ENCODE data around the gene IGF2BP3. TPM values are rescaled to one million over a fixed set of nuclear protein-coding genes. Genes with fewer than 3 reads are reported as not detected.

The IGF2BP3 gene
- total RNA-seq, 3 donors from 2014 or later (not counting 1 experiment from before 2014, with no cell fraction given) = 1.4 to 2.9 TPM; not detected in 1

GRCh38 chr7:23276376-23276775 is 193.9 kb downstream of the IGF2BP3 start:
- H3K36me3 Mint-ChIP-seq = no peaks in the 10 kb centered on the region
- peaks cover 9 to 10% of the 10 kb centered on the region in 2 donors for H3K4me1 Mint-ChIP-seq
- H3K27ac Mint-ChIP-seq = no peak overlapping the region
- intact Hi-C loops (cut with micrococcal nuclease) = loop anchor here (10.0 kb wide), 1 partner anchor 248 kb away; no protein-coding TSS in a partner anchor
- no peaks in the 10 kb centered on the region for H3K9me3 ChIP-seq (ENCODE audit: control insufficient read depth, insufficient read depth, low read length)
- no peaks in the 10 kb centered on the region for H3K36me3 ChIP-seq (ENCODE audit: control insufficient read depth, insufficient read depth, low read length)
- peaks cover 5 to 6% of the 10 kb centered on the region in 2 donors for H3K27me3 Mint-ChIP-seq (ENCODE audit: low read depth in 2 of 2)
- ATAC-seq (no peak), DNase-seq (no peak)
- H3K27me3 ChIP-seq (ENCODE audit: control insufficient read depth, insufficient read depth, low read length) = no peaks in the 10 kb centered on the region
- no peak for TF ChIP-seq CTCF (IDR thresholded peaks at IDR 0.05)
- H3K27ac ChIP-seq (ENCODE audit: low read length) = no peak overlapping the region
- H3K9me3 Mint-ChIP-seq = no peaks in the 10 kb centered on the region
- WGBS (ENCODE audit: insufficient coverage) = 66% methylated on average over 5 of the region's 5 CpGs
- no peak overlapping the region for H3K4me3 Mint-ChIP-seq
- H3K4me3 ChIP-seq (ENCODE audit: low read length) = no peak overlapping the region
- peaks cover 7% of the 10 kb centered on the region for H3K4me1 ChIP-seq (ENCODE audit: control insufficient read depth, insufficient read depth, low read length)

GRCh38 chr7:23275912-23276311 is 194.4 kb downstream of the IGF2BP3 start:
- H3K36me3 ChIP-seq (ENCODE audit: control insufficient read depth, insufficient read depth, low read length) = no peaks in the 10 kb centered on the region
- Mint-ChIP-seq H3K27ac (no peak overlapping the region), H3K4me3 (no peak overlapping the region), H3K4me1 (peaks cover 9 to 10% of the 10 kb centered on the region in 2 donors), H3K36me3 (no peaks in the 10 kb centered on the region), H3K27me3 (ENCODE audit: low read depth in 2 of 2) (peaks cover 5 to 6% of the 10 kb centered on the region in 2 donors), H3K9me3 (no peaks in the 10 kb centered on the region)
- 96% methylated on average over 5 of the region's 5 CpGs for WGBS (ENCODE audit: insufficient coverage)
- H3K27me3 ChIP-seq (ENCODE audit: control insufficient read depth, insufficient read depth, low read length) = no peaks in the 10 kb centered on the region
- H3K4me3 ChIP-seq (ENCODE audit: low read length) = no peak overlapping the region
- DNase-seq (no peak), ATAC-seq (no peak)
- no peaks in the 10 kb centered on the region for H3K9me3 ChIP-seq (ENCODE audit: control insufficient read depth, insufficient read depth, low read length)
- intact Hi-C loops (cut with micrococcal nuclease) = loop anchor here (10.0 kb wide), 1 partner anchor 249 kb away; no protein-coding TSS in a partner anchor
- TF ChIP-seq CTCF (IDR thresholded peaks at IDR 0.05) = no peak
- H3K4me1 ChIP-seq (ENCODE audit: control insufficient read depth, insufficient read depth, low read length) = peaks cover 7% of the 10 kb centered on the region
- no peak overlapping the region for H3K27ac ChIP-seq (ENCODE audit: low read length)

GRCh38 chr7:23273141-23273599 is 197.1 kb downstream of the IGF2BP3 start:
- H3K4me3 Mint-ChIP-seq = peak overlapping the region; percentile 55
- intact Hi-C loops (cut with micrococcal nuclease) = loop anchor here (1.0 to 10.0 kb wide), 3 partner anchors 189 to 439 kb away; no protein-coding TSS in a partner anchor
- H3K27me3 ChIP-seq (ENCODE audit: control insufficient read depth, insufficient read depth, low read length) = no peaks in the 10 kb centered on the region
- H3K27ac Mint-ChIP-seq = peak overlapping the region in 1 of 2 donors; percentile 7
- TF ChIP-seq CTCF (IDR thresholded peaks at IDR 0.05) = peak; percentile 87
- H3K36me3 Mint-ChIP-seq = no peaks in the 10 kb centered on the region
- H3K4me3 ChIP-seq (ENCODE audit: low read length) = no peak overlapping the region
- H3K4me1 Mint-ChIP-seq = peaks cover 9 to 10% of the 10 kb centered on the region in 2 donors
- H3K9me3 Mint-ChIP-seq = no peaks in the 10 kb centered on the region
- no peaks in the 10 kb centered on the region for H3K9me3 ChIP-seq (ENCODE audit: control insufficient read depth, insufficient read depth, low read length)
- peak; percentile 77 to 93 for DNase-seq
- peak; percentile 95 to 98 (median 97) for ATAC-seq
- H3K27ac ChIP-seq (ENCODE audit: low read length) = no peak overlapping the region
- H3K27me3 Mint-ChIP-seq (ENCODE audit: low read depth in 2 of 2) = peaks cover 7 to 17% of the 10 kb centered on the region in 2 donors
- WGBS (ENCODE audit: insufficient coverage) = 1% methylated on average over 10 of the region's 11 CpGs
- H3K36me3 ChIP-seq (ENCODE audit: control insufficient read depth, insufficient read depth, low read length) = no peaks in the 10 kb centered on the region
- peaks cover 7% of the 10 kb centered on the region for H3K4me1 ChIP-seq (ENCODE audit: control insufficient read depth, insufficient read depth, low read length)

GRCh38 chr7:23272275-23272674 is 198.0 kb downstream of the IGF2BP3 start:
- intact Hi-C loops (cut with micrococcal nuclease) = loop anchor here (5.0 to 10.0 kb wide), 2 partner anchors 190 to 253 kb away; no protein-coding TSS in a partner anchor
- WGBS (ENCODE audit: insufficient coverage) = 95% methylated on average over 2 of the region's 2 CpGs
- H3K4me1 Mint-ChIP-seq = peaks cover 9 to 10% of the 10 kb centered on the region in 2 donors
- H3K27ac ChIP-seq (ENCODE audit: low read length) = no peak overlapping the region
- H3K27me3 Mint-ChIP-seq (ENCODE audit: low read depth in 2 of 2) = peaks cover 7 to 17% of the 10 kb centered on the region in 2 donors
- ATAC-seq = no peak
- no peak for DNase-seq
- no peaks in the 10 kb centered on the region for H3K36me3 Mint-ChIP-seq
- H3K9me3 ChIP-seq (ENCODE audit: control insufficient read depth, insufficient read depth, low read length) = no peaks in the 10 kb centered on the region
- no peaks in the 10 kb centered on the region for H3K36me3 ChIP-seq (ENCODE audit: control insufficient read depth, insufficient read depth, low read length)
- no peak overlapping the region for H3K27ac Mint-ChIP-seq
- H3K4me3 Mint-ChIP-seq = no peak overlapping the region
- H3K4me3 ChIP-seq (ENCODE audit: low read length) = no peak overlapping the region
- TF ChIP-seq CTCF (IDR thresholded peaks at IDR 0.05) = no peak
- no peaks in the 10 kb centered on the region for H3K27me3 ChIP-seq (ENCODE audit: control insufficient read depth, insufficient read depth, low read length)
- no peaks in the 10 kb centered on the region for H3K9me3 Mint-ChIP-seq
- peaks cover 7% of the 10 kb centered on the region for H3K4me1 ChIP-seq (ENCODE audit: control insufficient read depth, insufficient read depth, low read length)
